DMS53 (cell line): Measurements from ENCODE around the gene ESYT2.

Experiments used
- DNase-seq: peaks from one replicate; lab custom pipeline; 2025; lab: John Stamatoyannopoulos, UW

Gene ESYT2

GRCh38 chr7:158798741-158799140, 30.6 kb downstream of the ESYT2 start:
- no peak for DNase-seq

- no peak for DNase-seq
Measured at GRCh38 chr7:158796667-158797066, 32.6 kb downstream of the ESYT2 start.

GRCh38 chr7:158795272-158795671, 34.0 kb downstream of the ESYT2 start:
- no peak for DNase-seq

GRCh38 chr7:158791107-158791506, 38.2 kb downstream of the ESYT2 start:
- DNase-seq: no peak

GRCh38 chr7:158789842-158790241, 39.5 kb downstream of the ESYT2 start:
- DNase-seq: no peak

GRCh38 chr7:158786898-158787297, 42.4 kb downstream of the ESYT2 start:
- DNase-seq: no peak

- DNase-seq: no peak
Measured at GRCh38 chr7:158784270-158784669, 45.0 kb downstream of the ESYT2 start.

- no peak for DNase-seq
Measured at GRCh38 chr7:158783595-158783994, 45.7 kb downstream of the ESYT2 start.

GRCh38 chr7:158782761-158783401, 46.4 kb downstream of the ESYT2 start:
- peak; percentile 73 for DNase-seq

- DNase-seq: no peak
Measured at GRCh38 chr7:158781974-158782664, 47.2 kb downstream of the ESYT2 start.

- no peak for DNase-seq
Measured at GRCh38 chr7:158781217-158781973, 47.9 kb downstream of the ESYT2 start.

- DNase-seq: no peak
Measured at GRCh38 chr7:158779061-158780000, 50.0 kb downstream of the ESYT2 start.

- no peak for DNase-seq
Measured at GRCh38 chr7:158778471-158778870, 50.8 kb downstream of the ESYT2 start.

- no peak for DNase-seq
Measured at GRCh38 chr7:158777793-158778192, 51.5 kb downstream of the ESYT2 start.

GRCh38 chr7:158776474-158776873, 52.8 kb downstream of the ESYT2 start:
- DNase-seq: no peak

- DNase-seq: no peak
Measured at GRCh38 chr7:158774952-158775351, 54.4 kb downstream of the ESYT2 start.

- DNase-seq: no peak
Measured at GRCh38 chr7:158772916-158773315, 56.4 kb downstream of the ESYT2 start.

- no peak for DNase-seq
Measured at GRCh38 chr7:158771213-158771834, 58.0 kb downstream of the ESYT2 start.

- no peak for DNase-seq
Measured at GRCh38 chr7:158767707-158768106, 61.6 kb downstream of the ESYT2 start.

GRCh38 chr7:158766570-158767281, 62.6 kb downstream of the ESYT2 start:
- peak; percentile 34 for DNase-seq

- no peak for DNase-seq
Measured at GRCh38 chr7:158765020-158765419, 64.3 kb downstream of the ESYT2 start.
